HG03558 (cell line): Measurements from ENCODE around the gene C4orf50.
"Not testable (repeated sequence)": the region's sequence is repeated elsewhere in the genome, so short reads cannot be mapped to it uniquely, and the experiment has no call there.

Experiments
- ATAC-seq: cut with Tn5 transposase; IDR thresholded peaks from one replicate; pipeline ENCODE4 v1.9.1; 2021; ENCODE audit warnings: moderate number of reproducible peaks; ENCODE audit not compliant: unreplicated experiment; ENCODE audit errors: extremely low read depth

C4orf50 gene

DNA sequence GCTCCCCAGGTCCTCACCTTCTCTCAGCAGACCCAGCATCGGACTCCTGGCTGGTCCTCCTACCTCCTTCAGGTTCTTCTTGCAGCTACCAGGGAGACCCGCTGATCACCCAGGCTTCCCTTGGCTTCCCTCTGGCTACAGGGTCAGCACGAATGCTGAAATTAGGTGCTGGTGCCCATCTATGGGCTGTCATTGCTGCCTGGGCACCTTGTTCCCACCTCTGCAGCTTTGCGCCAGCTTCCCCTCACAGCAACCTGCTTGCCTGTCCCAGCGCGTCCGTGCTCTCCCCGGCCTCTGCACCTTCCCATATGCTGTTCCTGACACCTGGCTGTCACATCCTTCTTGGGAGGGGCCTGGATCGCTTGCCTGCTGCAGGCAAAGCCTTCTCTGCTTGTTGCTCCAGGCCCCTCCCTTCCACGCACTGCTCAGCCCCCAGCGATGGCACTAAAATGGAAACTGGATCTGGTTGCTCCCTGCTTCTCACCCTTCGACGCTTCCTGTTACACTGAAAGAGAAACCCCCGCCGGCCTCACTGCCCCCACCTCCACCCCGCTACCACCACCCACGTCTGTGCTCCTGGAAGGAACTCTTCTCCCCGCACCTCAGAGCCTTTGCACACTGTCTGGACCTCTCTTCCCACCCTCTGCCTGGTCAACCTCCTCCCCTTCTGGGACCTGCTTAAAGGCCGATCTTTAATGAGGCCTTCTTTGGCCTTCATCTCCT lies 22.2 kb downstream of the C4orf50 start:
- no peak for ATAC-seq

GRCh38 chr4:5993876-5994811 lies 24.1 kb downstream of the C4orf50 start:
- no peak for ATAC-seq

- not testable (repeated sequence) for ATAC-seq
Measured at GRCh38 chr4:5993346-5993745, 24.9 kb downstream of the C4orf50 start.

DNA sequence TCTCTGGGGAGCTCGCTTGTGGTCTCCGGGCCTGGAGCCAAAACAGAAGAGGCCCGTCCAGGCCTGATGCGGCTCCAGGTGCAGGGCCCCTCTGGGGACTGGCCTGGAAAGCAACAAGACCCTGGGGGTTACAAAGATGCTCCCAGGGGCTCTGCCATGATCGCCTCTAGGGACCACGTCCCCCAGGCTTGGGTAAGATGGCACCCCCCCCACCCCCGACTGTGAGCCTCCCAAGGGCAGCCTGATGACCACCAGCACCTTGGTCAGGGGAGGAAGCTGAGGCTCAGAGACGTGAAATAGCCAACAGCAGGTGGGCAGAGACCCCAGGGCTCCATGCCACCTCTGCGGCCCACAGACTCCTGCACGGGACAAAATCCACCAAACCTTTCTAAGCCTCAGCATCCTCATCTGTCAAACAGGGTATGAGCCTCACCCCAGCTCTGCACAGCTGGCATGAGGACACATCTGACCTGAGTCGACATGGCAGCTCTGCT lies 25.4 kb downstream of the C4orf50 start:
- no peak for ATAC-seq

DNA sequence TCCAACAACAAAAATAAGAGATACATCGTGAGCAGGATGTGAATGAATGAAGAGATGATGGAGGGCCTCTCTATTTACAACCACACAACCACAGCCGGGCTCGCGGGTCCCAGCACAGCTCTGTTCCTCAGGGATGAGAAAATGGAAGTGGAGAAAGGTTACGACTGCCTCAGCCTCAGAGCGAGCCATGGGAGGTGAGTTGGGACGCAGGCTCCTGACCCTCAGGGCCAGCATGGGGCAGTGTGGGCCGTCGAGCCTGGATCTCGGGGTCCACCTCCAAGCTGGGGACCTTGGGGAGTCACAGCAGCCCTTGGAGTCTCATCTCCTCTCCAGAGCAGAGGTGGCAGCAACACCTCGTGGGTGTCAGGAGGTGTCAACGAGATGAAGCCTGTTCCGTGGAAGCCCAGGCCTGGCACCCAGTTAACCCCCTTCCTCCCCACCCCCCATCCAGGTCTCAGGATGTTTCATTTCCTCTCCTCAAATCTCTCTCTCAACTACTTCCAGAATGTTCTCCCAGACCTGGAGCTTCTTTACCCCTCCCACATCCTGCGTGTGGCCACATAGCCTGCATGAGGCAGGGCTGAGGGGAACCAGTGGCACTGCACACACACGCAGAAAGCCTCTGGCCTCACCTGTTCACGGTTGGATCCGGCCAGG lies 25.9 kb downstream of the C4orf50 start:
- no peak for ATAC-seq

GRCh38 chr4:5991405-5991804 lies 26.8 kb downstream of the C4orf50 start:
- ATAC-seq = no peak

GRCh38 chr4:5990446-5991160 lies 27.6 kb downstream of the C4orf50 start:
- ATAC-seq = no peak

- no peak for ATAC-seq
Measured at GRCh38 chr4:5989236-5990225, 28.7 kb downstream of the C4orf50 start.

DNA sequence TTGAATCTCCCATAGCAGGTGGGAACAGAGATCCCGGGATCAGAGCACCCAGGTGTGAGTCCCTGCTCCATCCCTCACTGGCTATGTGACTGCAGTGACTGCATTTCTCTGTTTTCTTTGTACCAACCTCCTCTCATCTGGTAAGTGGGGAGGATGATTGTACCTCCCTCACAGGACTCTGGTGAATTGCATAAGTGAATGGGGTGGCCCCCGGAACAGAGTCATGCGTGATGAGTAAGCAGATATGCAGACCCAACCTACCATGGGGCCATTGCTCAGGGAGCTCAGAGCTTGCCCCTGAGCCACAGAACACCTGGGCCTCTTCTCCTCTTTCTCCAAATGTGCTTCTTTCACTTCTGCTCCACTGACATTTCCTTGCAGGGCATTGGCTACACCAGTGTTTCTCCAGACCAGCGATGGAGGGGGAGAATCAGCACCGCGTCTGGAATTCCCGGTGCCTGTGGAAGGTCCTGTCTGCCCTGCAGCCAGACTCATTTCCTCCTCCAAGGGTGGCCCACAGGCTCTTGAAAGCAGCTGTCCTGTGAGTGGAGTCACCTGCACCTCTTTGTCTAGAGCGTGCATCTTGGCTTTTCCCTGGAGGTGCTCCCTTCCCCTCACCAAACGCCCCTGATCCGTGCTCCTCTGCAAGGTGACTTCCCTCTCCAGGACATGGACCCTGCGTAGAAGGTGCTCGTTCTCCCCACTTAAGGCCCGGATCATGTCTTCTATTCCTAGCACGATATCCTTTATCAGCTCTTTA lies 30.0 kb downstream of the C4orf50 start:
- ATAC-seq = no peak

DNA sequence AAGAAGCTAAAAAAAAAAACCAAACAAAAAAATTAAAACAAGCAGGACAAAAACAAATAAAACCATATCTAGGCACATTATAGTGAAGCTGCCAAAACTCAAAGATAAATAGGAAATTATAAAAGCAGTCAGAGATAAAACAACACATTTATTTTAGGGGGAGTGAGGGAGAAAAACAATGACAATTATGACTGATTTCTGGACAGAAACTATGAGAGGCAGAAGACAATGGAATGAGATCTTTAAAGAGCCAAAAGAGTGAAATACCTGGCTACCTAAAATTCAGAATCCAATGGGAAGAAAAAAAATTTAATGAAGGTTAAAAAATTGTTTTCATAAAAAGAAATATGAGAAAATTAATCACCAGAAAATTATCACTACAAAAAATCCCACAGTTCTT lies 33.4 kb downstream of the C4orf50 start:
- no peak for ATAC-seq

DNA sequence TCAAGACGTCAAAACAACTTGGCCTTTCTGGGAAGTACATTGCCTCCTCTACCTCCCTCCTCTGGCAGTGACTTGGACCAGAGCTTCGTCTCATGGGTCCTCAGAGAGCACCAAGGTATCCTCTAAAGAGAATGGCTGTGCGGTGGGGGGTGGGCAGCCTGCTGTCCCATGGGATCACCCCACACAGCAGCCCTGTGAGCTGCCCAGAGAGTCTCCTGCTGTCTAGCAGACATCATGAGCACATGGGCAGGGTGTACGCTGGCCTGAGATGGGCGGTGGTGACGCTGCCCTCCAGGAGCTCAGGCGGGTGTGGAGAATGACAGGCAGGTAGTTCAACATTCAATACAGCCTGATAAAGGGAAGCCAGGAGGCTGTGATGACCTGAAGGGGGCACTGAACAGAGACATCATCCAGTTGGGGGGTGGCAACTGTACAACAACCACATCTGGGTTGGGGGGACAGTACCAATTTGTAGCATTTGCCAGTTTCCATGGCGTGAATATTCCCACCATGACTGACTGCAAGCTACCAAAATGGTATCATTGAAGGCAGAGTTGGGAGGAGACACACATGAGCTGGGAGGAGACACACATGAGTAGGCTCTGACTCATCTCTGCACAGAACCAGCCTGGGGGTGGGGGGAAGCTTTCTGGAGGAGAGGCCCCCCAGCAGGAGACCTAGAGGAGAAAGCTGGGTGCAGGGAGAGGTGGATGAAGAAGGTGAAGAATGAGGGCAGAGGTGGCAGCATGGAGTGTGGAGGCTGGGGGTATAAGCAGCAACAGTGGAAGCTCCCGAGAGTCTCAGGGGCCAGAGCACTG lies 35.9 kb downstream of the C4orf50 start:
- ATAC-seq = no peak

- no peak for ATAC-seq
Measured at GRCh38 chr4:5980436-5981155, 37.6 kb downstream of the C4orf50 start.

GRCh38 chr4:5979981-5980380 lies 38.2 kb downstream of the C4orf50 start:
- ATAC-seq = no peak

GRCh38 chr4:5976921-5977320 lies 41.3 kb downstream of the C4orf50 start:
- no peak for ATAC-seq

GRCh38 chr4:5976431-5976830 lies 41.8 kb downstream of the C4orf50 start:
- ATAC-seq = no peak

- no peak for ATAC-seq
Measured at GRCh38 chr4:5974321-5974720, 43.9 kb downstream of the C4orf50 start.
